ENCODE data around the gene TSTD2.

GRCh38 chr9:97600531-97601227 lies 32.5 kb downstream of the TSTD2 start:
- TF ChIP-seq CTCF (IDR thresholded peaks at IDR 0.05 in 4 of 5, conservative IDR thresholded peaks at IDR 0.05 in 1 of 5) (no peak), POLR2A (IDR thresholded peaks at IDR 0.05) (no peak)
